GM23338 (cell line): Measurements from ENCODE around the gene HACE1.

Source experiments
- CTCF ChIP-seq, 2 experiments: fragments of 200-600 bp in 1 of 2; sonication (generic) in 1 of 2; conservative IDR thresholded peaks; 2 replicates each; pipeline versions ENCODE4 v1.5.1 to v1.6.1; 2016 to 2017; ENCODE audit warnings: antibody characterized with exemption in 2 of 2, low read depth in 2 of 2, mild to moderate bottlenecking in 2 of 2, moderate library complexity in 1 of 2
- EZH2phosphoT487 ChIP-seq: fragments of 200-600 bp; sonication (generic); IDR thresholded peaks from one replicate; pipeline ENCODE4 v1.8.1; 2018; ENCODE audit warnings: antibody characterized with exemption; ENCODE audit not compliant: unreplicated experiment
- POLR2AphosphoS5 ChIP-seq: IDR thresholded peaks from 2 replicates; pipeline ENCODE4 v1.6.1; 2016; ENCODE audit warnings: antibody characterized with exemption, low read depth
- REST ChIP-seq: IDR thresholded peaks from one replicate; pipeline ENCODE4 v1.6.1; 2018; ENCODE audit warnings: antibody characterized with exemption; ENCODE audit not compliant: unreplicated experiment

DNA sequence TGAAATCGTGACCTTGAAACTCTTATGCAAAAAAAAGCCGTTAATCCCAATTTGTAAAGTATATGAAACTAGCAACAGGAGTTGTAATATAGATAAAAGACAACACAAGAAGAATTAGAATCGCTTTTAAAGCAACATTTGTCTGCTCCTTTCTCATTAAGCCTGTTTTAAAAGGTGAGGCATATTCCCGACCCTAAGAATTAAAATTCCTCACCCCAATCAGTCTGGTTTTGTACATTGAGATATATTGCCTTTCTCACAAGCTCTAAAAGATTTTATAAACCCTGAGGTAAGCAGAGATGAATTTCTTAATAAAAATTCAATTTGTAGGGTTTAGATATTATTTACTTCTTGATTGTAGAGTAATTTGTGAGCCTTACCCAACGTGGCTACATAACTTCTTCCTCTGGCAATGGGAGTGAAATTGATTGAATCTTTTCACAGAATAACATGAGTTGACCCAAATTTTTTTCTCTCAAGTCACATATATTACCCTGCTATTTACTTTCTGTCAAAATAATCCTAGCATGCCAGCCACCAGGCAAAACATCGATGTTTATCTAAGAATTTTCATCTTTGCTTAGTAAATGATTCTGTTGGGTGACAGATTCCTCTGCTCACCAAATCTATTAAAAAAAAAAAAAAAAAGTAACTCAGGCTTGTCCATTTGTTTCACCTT is 173.7 kb downstream of the HACE1 start:
- TF ChIP-seq EZH2phosphoT487 (no peak), CTCF (conservative IDR thresholded peaks at IDR 0.05; ENCODE audit: low read depth in 2 of 2) (no peak), REST (no peak), POLR2AphosphoS5 (no peak)
